ENCODE data around the gene TTC21B.

Gene TTC21B

GRCh38 chr2:165827016-165827920 lies 126.3 kb downstream of the TTC21B start:
- DNase-seq: no peak

GRCh38 chr2:165825041-165825440 lies 128.5 kb downstream of the TTC21B start:
- no peak for DNase-seq

All from activated T-cell treated with anti-CD3 and anti-CD28 coated beads, Interleukin-2, amount 50 U/mL, for 1 hour (primary cell).